Chondrocyte (in vitro differentiated cells): Measurements from ENCODE around the gene ASCC3. TPM values are rescaled to one million over a fixed set of nuclear protein-coding genes. Genes with fewer than 3 reads are reported as not detected.

Experiments used
- DNase-seq: peaks from one replicate; pipeline ENCODE4 v3.0.0; 2021; ENCODE audit warnings: mixed read lengths, low spot score
- H3K27ac Mint-ChIP-seq: one replicate; pipeline ENCODE4 v1.8.0; 2021; ENCODE audit warnings: mild to moderate bottlenecking, moderate library complexity, mixed read lengths; ENCODE audit not compliant: unreplicated experiment
- H3K27me3 Mint-ChIP-seq: 2 replicates; pipeline ENCODE4 v1.8.0; 2021; ENCODE audit warnings: low read depth, mixed read lengths
- H3K36me3 Mint-ChIP-seq: 2 replicates; pipeline ENCODE4 v1.8.0; 2021; ENCODE audit warnings: low read depth, mixed read lengths
- H3K4me1 Mint-ChIP-seq: 2 replicates; pipeline ENCODE4 v1.8.0; 2021; ENCODE audit warnings: low read depth, mild to moderate bottlenecking, mixed read lengths
- H3K4me3 Mint-ChIP-seq: one replicate; pipeline ENCODE4 v1.8.0; 2021; ENCODE audit warnings: mild to moderate bottlenecking, moderate library complexity, mixed read lengths; ENCODE audit not compliant: unreplicated experiment
- H3K9me3 Mint-ChIP-seq: 2 replicates; pipeline ENCODE4 v1.8.0; 2021; ENCODE audit warnings: low read depth, mixed read lengths
- CTCF ChIP-seq: fragments of 200-600 bp; sonication (generic); IDR thresholded peaks from 2 replicates; pipeline ENCODE4 v1.5.0; 2021; ENCODE audit warnings: antibody characterized with exemption, mild to moderate bottlenecking, moderate library complexity
- total RNA-seq: library from RNA; stranded (reverse); gene quantifications from 3 replicates; pipeline ENCODE4 v1.2.1, GENCODE V29; 2021

The ASCC3 gene
- total RNA-seq, 1 donor from 2014 or later, result 54.3 TPM

DNA sequence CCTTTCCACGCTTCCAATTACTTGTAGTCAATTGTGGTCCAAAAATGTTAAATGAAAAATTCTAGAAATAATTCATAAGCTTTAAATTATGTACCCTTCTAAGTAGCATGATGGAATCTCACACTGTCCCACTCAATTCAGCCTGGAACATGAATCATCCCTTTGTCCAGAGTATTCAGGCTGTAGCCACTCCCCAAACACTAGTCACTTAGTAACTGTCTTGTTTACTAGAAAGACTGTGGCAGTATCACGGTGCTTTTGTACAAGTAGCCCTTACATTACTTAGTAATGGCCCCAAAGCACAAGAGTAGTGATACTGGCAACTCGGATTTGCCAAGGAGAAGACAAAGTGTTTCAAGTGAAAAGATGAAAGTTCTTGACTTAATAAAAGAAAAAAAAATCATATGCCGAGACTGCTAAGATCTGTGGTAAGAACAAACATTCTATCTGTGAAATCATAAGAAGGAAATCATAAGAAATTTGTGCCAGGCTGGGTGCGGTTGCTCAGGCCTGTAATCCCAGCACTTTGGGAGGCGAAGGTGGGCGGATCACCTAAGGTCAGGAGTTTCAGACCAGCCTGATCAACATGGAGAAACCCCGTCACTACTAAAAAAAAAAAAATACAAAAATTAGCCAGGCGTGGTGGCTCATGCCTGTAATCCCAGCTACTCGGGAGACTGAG, 247.9 kb downstream of the ASCC3 start:
- Mint-ChIP-seq H3K9me3 (peaks cover 7% of the 10 kb centered on the region), H3K36me3 (peaks cover 20% of the 10 kb centered on the region), H3K27ac (peak overlapping the region; percentile 78), H3K27me3 (no peaks in the 10 kb centered on the region), H3K4me1 (peaks cover 6% of the 10 kb centered on the region), H3K4me3 (no peak overlapping the region)
- no peak for TF ChIP-seq CTCF
- no peak for DNase-seq

DNA sequence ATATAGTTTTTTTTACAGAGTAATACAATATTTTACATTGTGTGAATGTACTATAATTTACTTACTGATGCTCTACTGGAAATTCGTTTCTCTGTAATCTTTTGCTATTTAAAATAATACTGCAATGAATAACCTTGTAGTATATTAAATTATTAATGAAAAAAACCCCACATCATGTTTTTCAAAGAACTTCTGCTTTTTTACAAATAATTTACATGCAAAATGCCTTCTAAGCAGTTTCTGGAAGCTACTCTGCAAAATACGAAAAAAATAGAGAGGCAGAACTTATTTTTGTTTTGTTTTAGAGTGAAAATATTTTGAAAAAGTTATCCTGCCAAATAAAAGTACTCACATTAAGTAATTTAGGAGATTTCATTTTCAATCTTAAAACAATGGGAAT, 250.6 kb downstream of the ASCC3 start:
- H3K27ac Mint-ChIP-seq, result no peak overlapping the region
- H3K4me1 Mint-ChIP-seq, result peaks cover 6% of the 10 kb centered on the region
- H3K4me3 Mint-ChIP-seq, result no peak overlapping the region
- DNase-seq, result no peak
- peaks cover 11% of the 10 kb centered on the region for H3K36me3 Mint-ChIP-seq
- no peak for TF ChIP-seq CTCF
- no peaks in the 10 kb centered on the region for H3K9me3 Mint-ChIP-seq
- no peaks in the 10 kb centered on the region for H3K27me3 Mint-ChIP-seq

DNA sequence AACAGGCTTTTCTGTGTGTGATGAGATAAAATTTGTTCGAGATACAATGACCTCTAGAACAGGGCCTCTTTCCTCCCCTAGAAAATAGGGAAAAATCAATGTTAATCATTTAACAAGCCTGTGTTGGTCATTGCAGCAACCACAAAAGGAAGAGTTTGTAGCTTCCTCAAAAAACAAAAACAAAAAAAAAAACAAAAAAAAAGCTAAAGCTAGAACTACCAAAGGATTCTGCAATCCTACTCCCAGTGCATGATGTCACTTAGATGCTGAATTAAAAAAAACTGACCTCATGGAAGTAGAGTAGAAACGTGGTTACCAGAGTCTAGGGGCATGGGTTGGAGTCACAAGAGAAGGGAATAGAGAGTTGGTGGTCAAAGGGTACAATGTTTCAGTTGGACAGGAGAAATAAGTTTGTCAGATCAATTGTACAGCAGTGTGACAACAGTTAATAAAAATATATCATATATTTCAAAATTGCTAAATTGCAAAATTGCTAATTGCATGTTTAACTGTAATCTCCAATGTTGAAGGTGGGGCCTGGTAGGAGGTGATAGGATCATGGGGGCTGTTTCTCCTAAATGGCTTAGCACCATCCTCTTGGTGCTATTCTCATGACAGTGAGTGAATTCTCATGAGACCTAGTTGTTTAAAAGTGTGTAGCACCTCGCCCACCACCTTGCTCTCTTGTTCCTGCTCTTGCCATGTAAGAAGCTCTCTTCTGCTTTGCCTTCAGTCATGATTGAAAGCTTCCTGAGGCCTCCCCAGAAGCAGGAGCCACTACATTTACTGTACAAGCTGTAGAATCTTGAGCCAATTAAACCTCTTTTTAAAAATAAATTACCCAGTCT, 253.0 kb downstream of the ASCC3 start:
- no peak for DNase-seq
- Mint-ChIP-seq H3K27ac (no peak overlapping the region), H3K9me3 (no peaks in the 10 kb centered on the region), H3K27me3 (no peaks in the 10 kb centered on the region), H3K4me3 (no peak overlapping the region), H3K36me3 (peaks cover 14% of the 10 kb centered on the region), H3K4me1 (peaks cover 6% of the 10 kb centered on the region)
- no peak for TF ChIP-seq CTCF

- Mint-ChIP-seq H3K9me3 (peaks cover 4% of the 10 kb centered on the region), H3K4me3 (no peak overlapping the region), H3K27me3 (no peaks in the 10 kb centered on the region), H3K27ac (no peak overlapping the region), H3K4me1 (peaks cover 3% of the 10 kb centered on the region), H3K36me3 (peaks cover 20% of the 10 kb centered on the region)
- DNase-seq, result no peak
- no peak for TF ChIP-seq CTCF
Observed at GRCh38 chr6:100626721-100627120, 254.4 kb downstream of the ASCC3 start.

DNA sequence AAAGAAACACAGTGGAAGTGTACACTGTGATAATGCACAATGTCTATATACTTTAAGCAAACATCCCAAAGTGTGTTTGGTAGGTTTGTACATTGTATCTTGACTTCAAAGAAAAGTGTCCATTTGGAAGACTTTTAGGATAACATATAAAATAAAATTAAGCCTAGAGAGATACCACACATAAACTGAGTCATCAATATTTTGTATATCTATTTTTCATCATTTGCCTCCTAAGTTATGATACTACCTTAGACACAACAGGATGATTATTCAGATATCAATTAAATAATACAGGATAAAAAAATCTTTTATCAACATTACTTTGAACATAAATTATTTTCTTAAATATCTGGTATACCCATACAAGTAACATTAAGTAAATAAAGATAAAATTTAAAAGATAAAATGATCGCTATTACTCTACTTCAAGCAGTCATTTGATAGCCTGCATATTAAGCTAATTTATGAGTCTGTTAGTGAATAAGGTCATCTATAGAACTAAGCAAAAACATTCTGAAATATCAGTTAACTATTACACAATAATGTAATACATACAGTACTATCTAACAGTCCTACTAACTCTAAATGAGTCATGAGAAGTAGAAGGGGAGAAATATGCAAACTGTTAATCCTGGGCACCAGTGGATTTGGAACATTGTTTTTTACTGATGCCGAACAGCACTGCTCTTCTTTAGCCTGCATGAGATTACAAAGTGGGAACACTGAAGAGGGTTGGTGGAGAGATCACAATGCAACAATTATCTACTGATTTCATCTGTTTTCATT, 258.0 kb downstream of the ASCC3 start:
- Mint-ChIP-seq H3K4me1 (peaks cover 10% of the 10 kb centered on the region), H3K9me3 (peaks cover 9% of the 10 kb centered on the region), H3K4me3 (no peak overlapping the region), H3K36me3 (peaks cover 29% of the 10 kb centered on the region), H3K27ac (no peak overlapping the region), H3K27me3 (no peaks in the 10 kb centered on the region)
- no peak for DNase-seq
- TF ChIP-seq CTCF, result no peak
